Measurements from ENCODE around the gene KIF5C. TPM values are rescaled to one million over a fixed set of nuclear protein-coding genes. Genes with fewer than 3 reads are reported as not detected.

Gene KIF5C
- total and polyA plus RNA-seq, 2 of the 13 experiments (the other 11 are each of a cell fraction or from before 2014, with no cell fraction given) = 0.15 to 0.20 TPM

GRCh38 chr2:148913061-148913460, 38.0 kb downstream of the KIF5C start:
- ATAC-seq = no peak
- Histone ChIP-seq H3K79me2 (ENCODE audit: insufficient read depth, low read length) (no peaks in the 10 kb centered on the region), H3K4me1 (ENCODE audit: insufficient read depth, low read length) (no peaks in the 10 kb centered on the region), H4K20me1 (ENCODE audit: insufficient read depth, low read length) (no peaks in the 10 kb centered on the region), H3K36me3 (replicated peaks in 1 of 2; ENCODE audit: control insufficient read depth in 1 of 2, insufficient read depth in 2 of 2, low read length in 2 of 2) (no peaks in the 10 kb centered on the region), H3K27ac (ENCODE audit: extremely low read length, insufficient read depth, low read length) (no peak overlapping the region), H3K4me3 (replicated peaks in 1 of 3; ENCODE audit: insufficient read depth in 1 of 3, low read depth in 2 of 3, low read length in 3 of 3) (no peak overlapping the region), H3K4me2 (ENCODE audit: low read depth, low read length) (no peak overlapping the region), H3K27me3 (ENCODE audit: control insufficient read depth in 1 of 2, insufficient read depth in 2 of 2, low read length in 2 of 2) (peaks cover 0 to 22% of the 10 kb centered on the region in 2 experiments; a peak in 3 of 5 replicates), H2AFZ (ENCODE audit: low read length) (no peak overlapping the region), H3K9ac (ENCODE audit: insufficient read depth, low read depth, low read length) (no peak overlapping the region), H3K9me3 (ENCODE audit: low read length) (peaks cover 10% of the 10 kb centered on the region; the same call in 1 of the 2 replicates)
- TF ChIP-seq ZNF562 (CRISPR knock-in tag; IDR thresholded peaks at IDR 0.05; ENCODE audit: borderline replicate concordance) (no peak), ZNF274 (CRISPR knock-in tag; IDR thresholded peaks at IDR 0.05) (no peak), STAG1 (CRISPR knock-in tag; IDR thresholded peaks at IDR 0.05) (no peak), HCFC1 (IDR thresholded peaks at IDR 0.05; ENCODE audit: low read depth, low read length) (no peak), MYNN (CRISPR knock-in tag; IDR thresholded peaks at IDR 0.05; ENCODE audit: low read depth) (no peak)
- in situ Hi-C loops (cut with HindIII; ENCODE audit: extremely low pct_ligation_motif_present, low pct_unique_long_range_greater_than_20kb) = no loop called here
- no peak for DNase-seq (ENCODE audit: low spot score)
- ChIA-PET POLR2A (no interaction called here), CTCF (ENCODE audit: low intra/inter-chr PET ratio, low total read pairs) (no interaction called here)
- intact Hi-C loops (cut with micrococcal nuclease; ENCODE audit: unreplicated experiment) = no loop called here
- FAIRE-seq = no peak
- no TSS peak for BruUV-seq (replicated peaks)

- intact Hi-C loops (cut with micrococcal nuclease; ENCODE audit: unreplicated experiment) (no loop called here), in situ Hi-C loops (cut with HindIII; ENCODE audit: extremely low pct_ligation_motif_present, low pct_unique_long_range_greater_than_20kb) (no loop called here)
- Histone ChIP-seq H3K9me3 (ENCODE audit: low read length) (peaks cover 14% of the 10 kb centered on the region), H3K4me2 (ENCODE audit: low read depth, low read length) (no peak overlapping the region), H3K79me2 (ENCODE audit: insufficient read depth, low read length) (no peaks in the 10 kb centered on the region), H3K27ac (ENCODE audit: extremely low read length, insufficient read depth, low read length) (no peak overlapping the region), H3K36me3 (replicated peaks in 1 of 2; ENCODE audit: control insufficient read depth in 1 of 2, insufficient read depth in 2 of 2, low read length in 2 of 2) (no peaks in the 10 kb centered on the region), H3K4me3 (replicated peaks in 1 of 3; ENCODE audit: insufficient read depth in 1 of 3, low read depth in 2 of 3, low read length in 3 of 3) (no peak overlapping the region), H3K4me1 (ENCODE audit: insufficient read depth, low read length) (no peaks in the 10 kb centered on the region), H3K27me3 (ENCODE audit: control insufficient read depth in 1 of 2, insufficient read depth in 2 of 2, low read length in 2 of 2) (peaks cover 0 to 19% of the 10 kb centered on the region in 2 experiments; a peak in 2 of 5 replicates), H3K9ac (ENCODE audit: insufficient read depth, low read depth, low read length) (no peak overlapping the region), H4K20me1 (ENCODE audit: insufficient read depth, low read length) (no peaks in the 10 kb centered on the region), H2AFZ (ENCODE audit: low read length) (no peak overlapping the region)
- FAIRE-seq = no peak
- POLR2A ChIA-PET = no interaction called here
- CTCF ChIA-PET (ENCODE audit: low intra/inter-chr PET ratio, low total read pairs) = no interaction called here
- no TSS peak for BruUV-seq (replicated peaks)
- 34% methylated on average over 8 of the region's 8 CpGs for WGBS (ENCODE audit: low lambda C conversion rate)
- ATAC-seq = no peak
- DNase-seq (ENCODE audit: low spot score) = no peak
- TF ChIP-seq ZNF274 (CRISPR knock-in tag; IDR thresholded peaks at IDR 0.05) = no peak
- no peak for TF ChIP-seq ZNF766 (CRISPR knock-in tag; IDR thresholded peaks at IDR 0.05; ENCODE audit: borderline replicate concordance)
- no peak for TF ChIP-seq HMG20A (CRISPR knock-in tag; IDR thresholded peaks at IDR 0.05; ENCODE audit: borderline replicate concordance)
- no peak for TF ChIP-seq KDM3A (CRISPR knock-in tag; IDR thresholded peaks at IDR 0.05; ENCODE audit: low read depth)
Observed at GRCh38 chr2:148913492-148913891, 38.5 kb downstream of the KIF5C start.
